DND-41 (cell line): ENCODE data around the gene LILRB3.
A peak's percentile ranks its signal among the peaks of the same experiment; 100 is the strongest.
"Not testable (repeated sequence)": the region's sequence is repeated elsewhere in the genome, so short reads cannot be mapped to it uniquely, and the experiment has no call there.

ENCODE experiments used
- ATAC-seq: fragments of 200-7000 bp; cut with Tn5 transposase; 3 replicates; pipeline ENCODE4 v1.9.1; 2021; ENCODE audit warnings: low read depth; ENCODE audit not compliant: insufficient read depth
- DNase-seq: peaks from one replicate; pipeline ENCODE4 v3.0.0-alpha.2; 2020
- H2AFZ ChIP-seq: 2 replicates; pipeline ENCODE4 v1.6.0; 2012; ENCODE audit warnings: low read depth, low read length
- H3K27ac ChIP-seq: 2 replicates; pipeline ENCODE4 v1.5.1; 2012; ENCODE audit warnings: low read length, inconsistent platforms
- H3K27me3 ChIP-seq: fragments of 200-600 bp; sonication (generic); 2 replicates; pipeline ENCODE4 v1.6.0; 2012; ENCODE audit warnings: low read length, mild to moderate bottlenecking, inconsistent platforms; ENCODE audit not compliant: insufficient read depth, poor library complexity
- H3K36me3 ChIP-seq: 2 replicates; pipeline ENCODE4 v1.5.1; 2012; ENCODE audit warnings: low read length, inconsistent platforms; ENCODE audit not compliant: insufficient read depth
- H3K4me1 ChIP-seq: 2 replicates; pipeline ENCODE4 v1.5.1; 2012; ENCODE audit warnings: mild to moderate bottlenecking, low read length; ENCODE audit not compliant: insufficient read depth
- H3K4me2 ChIP-seq: 2 replicates; pipeline ENCODE4 v1.6.0; 2012; ENCODE audit warnings: mild to moderate bottlenecking, moderate library complexity, low read length, inconsistent platforms; ENCODE audit not compliant: insufficient read depth
- H3K4me3 ChIP-seq, 2 experiments: fragments of 200-600 bp in 1 of 2; shearing (Covaris generic) in 1 of 2; 2 replicates each; pipeline ENCODE4 v1.5.1; 2012 to 2016; ENCODE audit warnings: inconsistent platforms in 2 of 2, low read length in 2 of 2, mild to moderate bottlenecking in 2 of 2, low read depth in 1 of 2, moderate library complexity in 1 of 2
- H3K79me2 ChIP-seq: 2 replicates; pipeline ENCODE4 v1.6.0; 2012; ENCODE audit warnings: low read length, inconsistent platforms; ENCODE audit not compliant: insufficient read depth
- H3K9ac ChIP-seq: 2 replicates; pipeline ENCODE4 v1.6.0; 2012; ENCODE audit warnings: low read depth, mild to moderate bottlenecking, inconsistent platforms, low read length, moderate library complexity
- H3K9me3 ChIP-seq: 2 replicates; pipeline ENCODE4 v1.5.1; 2012; ENCODE audit warnings: low read length, moderate library complexity, mild to moderate bottlenecking, inconsistent platforms; ENCODE audit not compliant: insufficient read depth, severe bottlenecking
- H4K20me1 ChIP-seq: 2 replicates; pipeline ENCODE4 v1.6.0; 2012; ENCODE audit warnings: low read length; ENCODE audit not compliant: insufficient read depth
- EZH2 ChIP-seq: IDR thresholded peaks from 3 replicates; pipeline ENCODE4 v1.6.1; 2012; ENCODE audit warnings: borderline replicate concordance, low read depth, mild to moderate bottlenecking, moderate library complexity, low read length, inconsistent platforms; ENCODE audit not compliant: severe bottlenecking
- TF ChIP-seq, protein P1 (sequence below): IDR thresholded peaks from 2 replicates; pipeline ENCODE4 v1.5.1; 2012; ENCODE audit warnings: borderline replicate concordance, low read length, moderate library complexity, mild to moderate bottlenecking; ENCODE audit not compliant: poor library complexity, severe bottlenecking; ENCODE audit errors: extremely low read depth

The LILRB3 gene

DNA sequence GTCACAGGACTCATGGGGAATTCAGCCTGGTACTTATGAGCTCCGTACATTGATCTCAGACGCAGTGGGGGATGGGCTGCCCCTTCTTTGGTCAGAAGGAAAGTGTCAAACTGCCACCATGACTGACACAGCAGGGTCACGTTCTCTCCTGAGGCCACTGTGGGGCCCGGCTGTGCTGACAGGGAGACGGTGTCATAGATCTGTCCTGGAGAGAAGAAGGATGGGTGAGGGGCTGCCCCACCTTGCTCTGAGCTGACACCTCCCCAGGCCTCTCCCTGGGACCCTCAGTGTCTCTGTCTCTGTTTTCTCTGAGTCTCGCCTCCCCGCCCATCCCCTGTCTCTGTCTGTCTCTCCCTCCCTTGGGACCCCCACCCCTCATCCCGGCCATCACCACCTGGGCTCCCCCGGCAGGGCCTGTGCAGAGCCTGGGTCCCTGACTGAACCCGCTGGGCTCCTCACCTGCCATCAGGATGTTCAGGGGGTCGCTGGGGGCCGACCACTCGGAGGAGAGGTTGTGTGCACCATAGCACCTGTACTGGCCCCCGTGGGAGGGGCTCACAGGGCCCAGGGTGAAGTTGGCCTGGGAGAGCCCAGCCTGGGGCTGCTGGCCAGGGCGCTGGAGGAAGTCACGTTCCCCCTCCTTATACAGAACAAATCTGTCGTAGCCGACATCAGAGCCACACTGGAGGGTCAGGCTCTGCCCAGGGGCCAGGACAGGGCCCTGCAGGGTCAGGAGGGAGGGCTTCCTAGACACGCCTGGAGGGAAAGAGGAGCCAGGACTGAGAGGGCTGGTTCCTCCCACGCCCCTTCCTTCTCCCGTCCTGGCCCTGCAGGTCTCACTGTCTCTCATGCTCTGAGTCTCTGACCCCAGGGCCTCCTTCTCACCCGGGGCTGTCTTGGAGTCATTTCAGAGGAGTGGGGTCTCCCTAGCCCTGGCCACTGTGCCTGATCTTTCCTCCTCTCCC is 17.8 kb upstream of the LILRB3 start:
- not testable (repeated sequence) for H3K36me3 ChIP-seq, H3K4me2 ChIP-seq, H3K9ac ChIP-seq, H4K20me1 ChIP-seq, H3K27ac ChIP-seq, H3K27me3 ChIP-seq, H3K4me1 ChIP-seq, H3K79me2 ChIP-seq, H3K9me3 ChIP-seq, H2AFZ ChIP-seq, DNase-seq, ATAC-seq, H3K4me3 ChIP-seq

DNA sequence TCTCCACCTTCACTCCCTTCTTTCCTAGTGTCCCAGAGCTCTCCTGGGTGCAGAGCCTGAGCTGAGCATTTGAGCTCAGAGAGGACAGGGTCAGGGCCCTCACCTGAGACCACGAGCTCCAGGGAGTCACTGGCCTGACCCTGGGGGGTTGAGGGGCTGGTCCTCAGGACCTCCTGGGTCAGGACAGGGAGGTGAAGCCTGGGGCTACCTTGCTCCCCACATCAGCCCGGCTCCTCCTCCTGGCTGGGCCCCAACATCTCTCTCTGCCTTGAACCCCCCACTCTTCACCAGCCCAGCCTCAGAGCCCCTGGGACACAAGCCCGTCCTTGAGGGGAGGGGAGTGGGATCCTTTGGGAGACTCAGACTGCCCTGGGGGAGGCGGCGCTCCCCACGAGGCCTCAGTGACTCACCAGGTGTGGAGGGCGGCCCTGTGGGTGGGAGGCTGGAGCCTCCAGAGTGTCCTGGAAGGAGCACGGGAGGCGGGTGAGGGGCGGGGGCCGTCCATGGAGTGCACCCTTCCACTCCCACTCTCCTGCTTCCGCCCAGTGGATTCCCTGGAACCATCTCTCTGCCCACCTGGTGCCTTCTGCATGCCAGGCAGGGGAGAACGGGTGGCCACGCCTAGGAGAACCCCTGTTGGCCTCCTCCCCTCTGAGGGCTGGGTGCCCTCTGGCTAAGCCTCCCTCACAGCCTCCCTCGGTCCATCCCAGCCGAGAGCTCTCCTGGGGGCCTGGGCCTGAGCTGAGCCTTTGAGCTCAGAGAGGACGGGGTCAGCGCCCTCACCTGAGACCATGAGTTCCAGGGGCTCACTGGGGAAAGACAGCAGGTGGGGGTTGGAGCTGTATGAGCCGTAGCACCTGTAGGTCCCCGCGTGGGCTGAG is 16.9 kb upstream of the LILRB3 start:
- H3K4me1 ChIP-seq, H3K4me3 ChIP-seq, H3K9me3 ChIP-seq, H3K36me3 ChIP-seq, H4K20me1 ChIP-seq, H2AFZ ChIP-seq, H3K27ac ChIP-seq, H3K27me3 ChIP-seq, H3K79me2 ChIP-seq, H3K9ac ChIP-seq, H3K4me2 ChIP-seq, DNase-seq: not testable (repeated sequence)
- 0 out of 3 replicates have a peak, but pooled peaks have one; percentile 27 for ATAC-seq

DNA sequence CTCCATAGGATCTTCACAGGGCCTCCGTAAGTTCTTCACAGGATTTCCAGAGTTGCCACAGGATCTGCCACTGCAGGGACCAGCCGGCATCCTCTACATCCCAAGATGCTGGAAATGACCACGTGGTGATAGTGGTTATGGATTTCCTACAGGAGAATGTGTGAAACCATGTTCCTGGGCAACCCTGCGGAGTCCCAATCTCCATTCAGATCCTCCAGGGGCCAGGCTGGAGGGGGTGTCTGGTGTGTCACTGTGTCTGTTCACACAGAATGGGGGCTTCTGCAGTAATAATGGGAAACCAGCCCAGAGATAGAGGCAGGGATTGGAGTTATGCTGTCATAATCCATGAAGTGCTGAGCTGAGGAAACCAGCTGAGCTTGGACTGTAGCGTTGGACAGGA is 11.1 kb upstream of the LILRB3 start:
- H3K27ac ChIP-seq, result no peak overlapping the region
- TF ChIP-seq EZH2, result no peak
- TF ChIP-seq, protein P1, sequence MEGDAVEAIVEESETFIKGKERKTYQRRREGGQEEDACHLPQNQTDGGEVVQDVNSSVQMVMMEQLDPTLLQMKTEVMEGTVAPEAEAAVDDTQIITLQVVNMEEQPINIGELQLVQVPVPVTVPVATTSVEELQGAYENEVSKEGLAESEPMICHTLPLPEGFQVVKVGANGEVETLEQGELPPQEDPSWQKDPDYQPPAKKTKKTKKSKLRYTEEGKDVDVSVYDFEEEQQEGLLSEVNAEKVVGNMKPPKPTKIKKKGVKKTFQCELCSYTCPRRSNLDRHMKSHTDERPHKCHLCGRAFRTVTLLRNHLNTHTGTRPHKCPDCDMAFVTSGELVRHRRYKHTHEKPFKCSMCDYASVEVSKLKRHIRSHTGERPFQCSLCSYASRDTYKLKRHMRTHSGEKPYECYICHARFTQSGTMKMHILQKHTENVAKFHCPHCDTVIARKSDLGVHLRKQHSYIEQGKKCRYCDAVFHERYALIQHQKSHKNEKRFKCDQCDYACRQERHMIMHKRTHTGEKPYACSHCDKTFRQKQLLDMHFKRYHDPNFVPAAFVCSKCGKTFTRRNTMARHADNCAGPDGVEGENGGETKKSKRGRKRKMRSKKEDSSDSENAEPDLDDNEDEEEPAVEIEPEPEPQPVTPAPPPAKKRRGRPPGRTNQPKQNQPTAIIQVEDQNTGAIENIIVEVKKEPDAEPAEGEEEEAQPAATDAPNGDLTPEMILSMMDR, result no peak
- no peaks in the 10 kb centered on the region for H3K27me3 ChIP-seq
- H2AFZ ChIP-seq, result no peak overlapping the region
- no peaks in the 10 kb centered on the region for H3K36me3 ChIP-seq
- H3K4me1 ChIP-seq, result no peaks in the 10 kb centered on the region
- DNase-seq (no peak), ATAC-seq (no peak)
- no peak overlapping the region for H3K9ac ChIP-seq
- H3K9me3 ChIP-seq, result no peaks in the 10 kb centered on the region
- H4K20me1 ChIP-seq, result no peaks in the 10 kb centered on the region
- H3K4me2 ChIP-seq, result no peak overlapping the region
- no peaks in the 10 kb centered on the region for H3K79me2 ChIP-seq
- H3K4me3 ChIP-seq, result no peak overlapping the region

DNA sequence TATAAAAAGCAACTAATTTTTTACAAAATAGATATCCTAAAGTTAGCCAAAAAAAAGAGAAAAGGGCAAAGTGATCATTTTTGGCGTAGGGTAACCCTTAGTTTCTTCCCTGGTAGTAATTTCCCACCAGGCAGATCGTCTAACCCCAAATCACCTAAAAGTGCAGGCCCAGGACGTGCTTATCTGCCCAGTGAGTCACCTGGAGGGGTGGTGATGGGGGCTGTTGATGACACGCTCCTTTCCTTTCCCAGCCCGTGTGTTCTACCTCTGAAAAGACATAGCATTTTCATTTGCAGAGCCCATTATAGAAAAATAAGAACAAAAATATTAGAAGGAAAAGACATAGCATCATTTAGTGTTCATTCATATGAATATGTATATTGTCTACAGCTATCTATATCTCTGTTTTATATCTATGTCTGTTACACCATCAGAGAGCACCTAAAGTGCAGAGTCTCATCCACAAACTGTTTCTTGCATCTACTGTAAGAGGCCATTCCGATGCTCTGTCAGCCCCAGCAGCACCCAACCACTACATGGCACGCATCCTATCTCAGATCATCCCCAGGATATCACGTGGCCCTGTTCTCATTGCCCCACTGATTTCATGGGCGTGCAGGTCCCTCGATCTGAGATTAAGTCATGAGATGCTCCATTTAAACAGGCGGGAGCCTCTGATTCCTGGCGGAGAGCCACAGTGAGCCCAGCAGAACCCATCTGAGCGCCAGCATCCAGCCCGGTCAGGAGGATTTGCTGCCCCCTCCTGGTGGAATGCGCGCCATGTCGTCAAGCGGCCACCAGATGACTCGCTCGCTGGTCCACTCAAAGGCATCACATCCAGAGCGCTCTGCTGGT is 8.5 kb upstream of the LILRB3 start:
- no peaks in the 10 kb centered on the region for H3K9me3 ChIP-seq
- H3K79me2 ChIP-seq, result no peaks in the 10 kb centered on the region
- no peak overlapping the region for H3K4me2 ChIP-seq
- no peak overlapping the region for H3K27ac ChIP-seq
- DNase-seq (peak; percentile 82), ATAC-seq (peak; percentile 99)
- TF ChIP-seq, protein P1, result peak; percentile 97
- TF ChIP-seq EZH2, result no peak
- H3K36me3 ChIP-seq, result no peaks in the 10 kb centered on the region
- H3K27me3 ChIP-seq, result no peaks in the 10 kb centered on the region
- no peak overlapping the region for H3K9ac ChIP-seq
- H2AFZ ChIP-seq, result no peak overlapping the region
- no peaks in the 10 kb centered on the region for H4K20me1 ChIP-seq
- H3K4me3 ChIP-seq, result no peak overlapping the region
- H3K4me1 ChIP-seq, result no peaks in the 10 kb centered on the region
